GOT3 (cell line): Measurements from ENCODE around the gene SAMD10.
"Not testable (repeated sequence)": the region's sequence is repeated elsewhere in the genome, so short reads cannot be mapped to it uniquely, and the experiment has no call there.

Source experiments
- DNase-seq: peaks from one replicate; lab custom pipeline; 2025; ENCODE audit warnings: mixed read lengths; lab: John Stamatoyannopoulos, UW

SAMD10 gene

GRCh38 chr20:64001607-64002011 is 22.2 kb upstream of the SAMD10 start:
- DNase-seq, result no peak

GRCh38 chr20:64000906-64001305 is 21.5 kb upstream of the SAMD10 start:
- no peak for DNase-seq

- DNase-seq, result no peak
Observed at GRCh38 chr20:63982937-63983336, 3.5 kb upstream of the SAMD10 start.

- peak; percentile 70 for DNase-seq
Observed at GRCh38 chr20:63980806-63981728, 1.6 kb upstream of the SAMD10 start, which contains the start of gene PRPF6. TSS of gene PRPF6 (plus strand) at chr20:63981132. CDS start at chr20:63981246, 114 bp downstream.

GRCh38 chr20:63980317-63980805 is 919 bp upstream of the SAMD10 start:
- DNase-seq, result no peak

GRCh38 chr20:63979229-63979556 is 249 bp downstream of the SAMD10 start:
- DNase-seq, result no peak

GRCh38 chr20:63978319-63979228 is 868 bp downstream of the SAMD10 start:
- DNase-seq, result no peak

GRCh38 chr20:63977739-63978276 is 1.6 kb downstream of the SAMD10 start:
- DNase-seq, result no peak

- no peak for DNase-seq
Observed at GRCh38 chr20:63976980-63977738, 2.3 kb downstream of the SAMD10 start.

GRCh38 chr20:63976511-63976910 is 2.9 kb downstream of the SAMD10 start:
- not testable (repeated sequence) for DNase-seq

- DNase-seq, result no peak
Observed at GRCh38 chr20:63974402-63975200, 4.8 kb downstream of the SAMD10 start.

GRCh38 chr20:63973636-63974401 is 5.6 kb downstream of the SAMD10 start:
- peak; percentile 82 for DNase-seq

GRCh38 chr20:63973160-63973479 is 6.3 kb downstream of the SAMD10 start:
- no peak for DNase-seq

GRCh38 chr20:63972312-63973159 is 6.9 kb downstream of the SAMD10 start:
- DNase-seq, result no peak

GRCh38 chr20:63971960-63972311 is 7.5 kb downstream of the SAMD10 start:
- DNase-seq, result not testable (repeated sequence)

- DNase-seq, result no peak
Observed at GRCh38 chr20:63970714-63971431, 8.6 kb downstream of the SAMD10 start.

- DNase-seq, result no peak
Observed at GRCh38 chr20:63969838-63970713, 9.4 kb downstream of the SAMD10 start, which contains the start of gene ZNF512B. TSS of gene ZNF512B (minus strand) at chr20:63969930. CDS start at chr20:63967950, 1,980 bp downstream.
